Measurements from ENCODE around the gene CLEC5A. TPM values are rescaled to one million over a fixed set of nuclear protein-coding genes. Genes with fewer than 3 reads are reported as not detected.

CLEC5A gene
- total and polyA plus RNA-seq, 2 of the 8 experiments (the other 6 are each of a cell fraction or from before 2014, with no cell fraction given) = not detected

DNA sequence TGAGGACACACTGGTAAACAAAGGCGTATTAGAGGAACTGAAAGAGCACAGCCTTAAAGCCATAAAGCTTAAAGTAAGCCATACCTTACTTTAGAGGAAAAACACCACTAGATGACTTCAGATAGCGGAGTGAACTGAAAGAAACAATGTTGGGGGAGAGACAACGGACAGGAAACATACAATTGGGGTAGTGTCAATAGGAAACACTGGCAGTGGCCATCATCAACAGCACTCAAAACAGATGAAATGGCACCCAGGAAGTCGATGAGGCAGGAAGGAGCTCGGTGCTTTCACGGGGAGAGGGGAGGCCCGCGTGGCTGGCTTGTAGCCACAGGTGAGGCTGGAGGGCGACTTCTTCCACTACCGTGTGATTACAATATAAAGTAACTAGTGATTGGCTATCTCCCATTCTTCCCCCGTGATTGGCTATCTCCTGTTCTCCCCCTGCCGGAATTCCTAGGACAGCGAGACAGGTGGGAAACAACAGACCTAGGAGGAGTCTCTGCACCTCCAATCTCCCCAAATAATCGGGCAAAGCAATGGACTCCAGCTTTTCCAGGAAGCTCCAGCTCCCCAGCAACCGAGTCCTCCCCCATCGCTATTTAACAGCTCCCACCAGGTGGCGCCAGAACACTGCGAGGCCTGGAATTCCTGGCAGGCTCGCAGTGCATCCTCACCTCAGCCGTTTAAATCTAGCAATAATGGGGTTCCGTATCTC is 29.2 kb upstream of the CLEC5A start (continued):
- no peak for TF ChIP-seq POU5F1 (IDR thresholded peaks at IDR 0.05; ENCODE audit: low read depth, low read length)
- TF ChIP-seq EZH2 (IDR thresholded peaks at IDR 0.05; ENCODE audit: low read depth, low read length, severe bottlenecking) = no peak
- TF ChIP-seq TCF12 (IDR thresholded peaks at IDR 0.05; ENCODE audit: low read depth, low read length) = no peak
- TF ChIP-seq TAF1 (IDR thresholded peaks at IDR 0.05; ENCODE audit: low read depth, low read length) = peak; percentile 18; the same call in 1 of the 2 replicates
- TF ChIP-seq YY1 (IDR thresholded peaks at IDR 0.05; ENCODE audit: low read depth, low read length) = peak; percentile 79
- TF ChIP-seq BCL11A (IDR thresholded peaks at IDR 0.05; ENCODE audit: low read depth in 2 of 2, low read length in 2 of 2) = no peak
- peak; percentile 42 for TF ChIP-seq ASH2L (IDR thresholded peaks at IDR 0.05; ENCODE audit: low read length)
- no peak for TF ChIP-seq POLR2A (IDR thresholded peaks at IDR 0.05; ENCODE audit: control extremely low read depth in 1 of 2, low read depth in 2 of 2, low read length in 2 of 2)
